Measurements from ENCODE around the gene KIAA1586. TPM values are rescaled to one million over a fixed set of nuclear protein-coding genes. Genes with fewer than 3 reads are reported as not detected.

Gene KIAA1586
- total and polyA plus RNA-seq, 2 donors (not counting 3 experiments of a cell fraction or from before 2014, with no cell fraction given) = 1.7 to 14.0 TPM

- BruUV-seq (replicated peaks) = no TSS peak
- H3K4me1 ChIP-seq (ENCODE audit: control insufficient read depth, extremely low read depth, insufficient read depth, low read length) = no peaks in the 10 kb centered on the region
- dilution Hi-C loops (cut with MboI; ENCODE audit: extremely low pct_ligation_motif_present, low sequenced_read_pairs) = no loop called here
- H2AFZ ChIP-seq (ENCODE audit: low read depth, low read length) = no peak overlapping the region
- no peaks in the 10 kb centered on the region for H4K20me1 ChIP-seq (replicated peaks; ENCODE audit: control insufficient read depth, extremely low read depth, insufficient read depth, low read length)
- no peaks in the 10 kb centered on the region for H3K9me1 ChIP-seq (replicated peaks; ENCODE audit: control insufficient read depth, extremely low read depth, insufficient read depth, low read length)
- no peak overlapping the region for H3K4me2 ChIP-seq (ENCODE audit: insufficient read depth, low read length)
- no peaks in the 10 kb centered on the region for H3K36me3 ChIP-seq (ENCODE audit: control insufficient read depth in 2 of 2, extremely low read depth in 1 of 2, insufficient read depth in 2 of 2, low read length in 2 of 2)
- no peak overlapping the region for H3K9ac ChIP-seq (replicated peaks; ENCODE audit: extremely low read depth, insufficient read depth, low read length)
- POLR2A ChIA-PET = no interaction called here
- H3K9me3 ChIP-seq (replicated peaks; ENCODE audit: control insufficient read depth, insufficient read depth, low read length) = no peaks in the 10 kb centered on the region
- no peak for DNase-seq (ENCODE audit: low read depth, low spot score)
- intact Hi-C loops (cut with micrococcal nuclease) = no loop called here
- CTCF ChIA-PET = interaction anchor here (0.9 kb wide), 1 partner anchor 10 kb away, joined by 5 read pairs; no protein-coding TSS in a partner anchor
- H3K79me2 ChIP-seq (ENCODE audit: control insufficient read depth, insufficient read depth, low read length) = no peaks in the 10 kb centered on the region
- TF ChIP-seq GATA2 (IDR thresholded peaks at IDR 0.05; ENCODE audit: insufficient read depth, insufficient read length, low read depth, low read length) = no peak
- no peak for TF ChIP-seq CTCF (IDR thresholded peaks at IDR 0.05; ENCODE audit: extremely low read depth in 1 of 2, insufficient read depth in 1 of 2, low read depth in 1 of 2, low read length in 2 of 2)
- TF ChIP-seq POLR2AphosphoS5 (IDR thresholded peaks at IDR 0.05; ENCODE audit: insufficient read depth, low read depth, low read length) = no peak
- TF ChIP-seq POLR2A (IDR thresholded peaks at IDR 0.05; ENCODE audit: low read depth, low read length) = no peak
- no peak for TF ChIP-seq JUN (IDR thresholded peaks at IDR 0.05; ENCODE audit: borderline replicate concordance, insufficient read depth, insufficient read length, low read depth)
- no peak for TF ChIP-seq MAX (IDR thresholded peaks at IDR 0.05; ENCODE audit: insufficient read depth, insufficient read length)
- TF ChIP-seq FOS (IDR thresholded peaks at IDR 0.05; ENCODE audit: borderline replicate concordance, insufficient read depth, low read length) = no peak
- TF ChIP-seq EZH2 (IDR thresholded peaks at IDR 0.05; ENCODE audit: borderline replicate concordance, low read depth, low read length, severe bottlenecking) = no peak
- TF ChIP-seq MYC (IDR thresholded peaks at IDR 0.05; ENCODE audit: low read depth, low read length) = no peak
- no peak for FAIRE-seq
- H3K27ac ChIP-seq (ENCODE audit: insufficient read depth, low read depth, low read length) = no peak overlapping the region
- no peak overlapping the region for H3K4me3 ChIP-seq (replicated peaks in 1 of 3; ENCODE audit: insufficient read depth in 1 of 3, low read depth in 1 of 3, low read length in 3 of 3)
- H3K27me3 ChIP-seq (ENCODE audit: control insufficient read depth in 2 of 2, insufficient read depth in 2 of 2, low read length in 2 of 2) = no peaks in the 10 kb centered on the region
Observed at GRCh38 chr6:57072108-57072507, 25.6 kb downstream of the KIAA1586 start.

Measured in endothelial cell of umbilical vein (primary cell).